ENCODE results near the gene GPBP1.
"Not testable (repeated sequence)": the region's sequence is repeated elsewhere in the genome, so short reads cannot be mapped to it uniquely, and the experiment has no call there.

The GPBP1 gene

DNA sequence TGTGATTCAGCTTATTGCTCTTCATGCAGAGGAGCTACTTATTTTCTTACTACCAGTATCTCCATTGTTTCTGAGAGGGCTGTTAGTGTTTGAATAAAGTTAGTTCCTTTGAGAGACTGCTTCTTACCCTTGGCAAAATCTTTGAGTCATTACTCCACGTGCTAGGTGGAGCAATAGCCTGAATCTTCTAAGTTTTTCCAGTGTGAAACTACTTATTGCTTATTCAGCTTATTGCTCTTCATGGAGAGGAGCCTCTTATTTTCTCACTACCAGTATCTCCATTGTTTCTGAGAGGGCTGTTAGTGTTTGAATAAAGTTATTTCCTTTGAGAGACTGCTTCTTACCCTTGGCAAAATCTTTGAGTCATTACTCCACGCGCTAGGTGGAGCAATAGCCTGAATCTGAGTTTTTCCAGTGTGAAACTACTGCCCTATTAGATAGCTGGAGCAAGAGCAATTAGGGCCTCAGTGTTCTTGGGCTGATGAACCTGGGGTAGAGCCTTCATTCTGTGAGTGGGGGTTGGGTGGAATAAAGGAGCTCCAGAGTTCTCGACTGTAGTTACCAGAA, 41.9 kb downstream of the GPBP1 start:
- no peak for DNase-seq

GRCh38 chr5:57216714-57217113, 42.9 kb downstream of the GPBP1 start:
- no peak for DNase-seq

- no peak for DNase-seq
Observed at GRCh38 chr5:57219386-57219785, 45.5 kb downstream of the GPBP1 start.

- no peak for DNase-seq
Observed at GRCh38 chr5:57221049-57221568, 47.2 kb downstream of the GPBP1 start.

DNA sequence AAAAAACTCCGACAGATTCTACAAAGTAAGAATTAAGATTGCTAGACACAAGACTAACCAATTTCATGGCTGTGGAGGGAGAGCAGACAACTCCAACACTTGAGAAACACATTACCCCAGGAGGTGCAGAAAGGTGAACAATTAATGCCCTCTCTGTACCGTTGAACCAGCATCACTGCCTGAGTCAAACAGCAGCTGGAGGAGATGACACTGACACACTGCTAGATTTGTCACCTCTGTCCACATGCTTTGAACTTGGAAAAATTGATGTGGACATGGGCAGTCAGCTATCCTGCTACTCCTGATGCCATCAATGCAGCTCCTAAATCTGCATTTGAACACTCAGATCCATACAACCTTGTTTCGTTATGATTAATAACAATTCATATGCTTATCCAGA, 51.7 kb downstream of the GPBP1 start:
- no peak for DNase-seq

DNA sequence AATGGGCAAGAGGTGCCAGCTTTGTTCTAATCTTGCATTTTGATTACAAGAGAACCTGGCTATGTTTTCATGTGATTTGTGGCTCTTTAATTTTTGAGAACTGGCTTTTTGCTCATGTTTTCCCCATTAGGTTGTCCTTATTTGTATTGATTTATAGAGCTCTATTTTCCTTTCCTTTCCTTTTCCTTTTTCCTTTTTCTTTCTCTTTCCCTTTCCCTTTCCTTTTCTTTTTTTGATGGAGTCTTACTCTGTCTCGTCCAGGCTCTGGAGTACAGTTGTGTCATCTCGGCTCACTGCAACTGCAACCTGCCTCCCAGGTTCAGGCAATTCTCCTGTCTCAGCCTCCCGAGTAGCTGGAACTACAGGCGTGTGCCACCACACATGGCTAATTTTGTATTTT, 55.5 kb downstream of the GPBP1 start:
- no peak for DNase-seq

GRCh38 chr5:57231607-57232006, 57.7 kb downstream of the GPBP1 start:
- DNase-seq: no peak

DNA sequence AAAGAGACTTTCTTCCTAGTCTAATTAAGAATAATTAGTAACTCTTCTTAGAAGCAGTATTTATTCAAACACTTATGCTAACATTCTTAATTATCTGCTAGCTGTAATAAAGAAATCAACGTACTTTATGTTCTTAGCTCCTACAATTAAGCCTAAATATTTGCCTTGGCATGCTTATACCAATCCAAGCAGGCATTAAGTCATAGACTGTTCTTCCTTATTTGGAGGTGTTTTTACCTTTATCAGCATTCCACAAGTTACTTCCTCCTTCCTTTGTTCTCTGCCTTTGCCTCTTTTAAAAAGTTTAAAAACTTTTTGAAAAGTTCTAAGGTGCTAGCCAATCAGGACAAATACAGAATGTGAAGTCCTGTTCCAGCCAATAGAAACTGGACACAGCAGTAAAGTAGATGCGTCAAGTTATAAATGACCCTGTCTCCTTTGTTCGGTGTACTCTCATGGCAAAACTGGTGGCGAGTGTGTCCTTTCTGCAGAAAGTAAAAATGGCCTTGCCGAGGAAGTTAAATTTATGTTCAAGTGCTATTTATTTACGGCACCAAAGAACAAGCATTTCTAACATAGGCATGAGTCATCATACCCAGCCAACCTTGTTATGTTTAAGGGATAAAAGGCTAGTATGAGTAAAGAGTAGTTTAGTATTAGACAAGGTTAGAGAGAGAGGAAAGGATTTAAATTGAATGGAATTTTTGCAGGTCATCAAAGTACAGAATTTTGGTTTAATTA, 58.6 kb downstream of the GPBP1 start:
- no peak for DNase-seq

GRCh38 chr5:57243286-57244137, 69.7 kb downstream of the GPBP1 start:
- no peak for DNase-seq

- no peak for DNase-seq
Observed at GRCh38 chr5:57244331-57244730, 70.5 kb downstream of the GPBP1 start.

- no peak for DNase-seq
Observed at GRCh38 chr5:57246426-57246825, 72.6 kb downstream of the GPBP1 start.

DNA sequence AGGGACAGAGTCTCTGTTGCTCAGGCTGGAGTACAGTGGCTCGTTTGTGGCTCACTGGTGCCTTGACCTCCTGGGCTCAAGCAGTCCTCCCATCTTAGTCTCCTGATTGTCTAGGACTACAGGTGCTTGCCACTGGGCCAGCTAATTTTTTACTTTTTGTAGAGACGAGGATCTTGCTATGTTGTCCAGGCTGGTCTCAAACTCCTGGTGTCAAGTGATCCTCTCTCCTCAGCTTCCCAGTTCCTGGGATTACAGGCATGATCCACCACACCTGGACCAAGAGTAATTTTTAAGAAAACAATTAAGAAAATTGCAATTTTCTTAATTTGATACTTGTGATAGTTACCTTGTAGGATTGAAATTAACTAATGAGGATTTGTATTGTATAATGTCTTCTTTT, 73.9 kb downstream of the GPBP1 start:
- DNase-seq: no peak

DNA sequence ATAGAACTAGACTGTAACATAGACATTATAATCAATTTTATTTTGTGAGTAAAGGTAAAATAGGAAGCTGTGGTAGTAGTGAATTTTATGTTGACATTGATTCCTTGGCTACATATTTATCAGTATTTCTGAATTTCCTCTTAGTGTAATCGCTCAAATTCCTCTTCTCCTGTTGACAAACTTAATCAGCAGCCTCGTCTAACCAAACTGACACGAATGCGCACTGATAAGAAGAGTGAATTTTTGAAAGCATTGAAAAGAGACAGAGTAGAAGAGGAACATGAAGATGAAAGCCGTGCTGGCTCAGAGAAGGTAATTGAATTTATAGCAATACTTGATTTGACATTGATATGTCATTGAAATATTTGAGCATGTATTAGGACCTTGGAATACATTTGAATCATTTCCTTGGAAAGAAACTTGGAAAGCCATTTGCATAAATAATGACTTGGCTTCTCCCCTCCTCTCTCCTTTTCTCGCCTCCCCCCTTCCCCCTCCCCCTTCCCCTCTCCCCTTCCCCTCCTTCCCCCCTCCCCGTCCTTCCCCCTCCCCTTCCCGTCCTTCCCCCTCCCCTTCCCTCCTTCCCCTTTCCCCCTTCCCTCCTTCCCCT, 75.5 kb downstream of the GPBP1 start:
- DNase-seq: no peak

GRCh38 chr5:57258052-57258451, 84.2 kb downstream of the GPBP1 start:
- DNase-seq: no peak

- DNase-seq: no peak
Observed at GRCh38 chr5:57258943-57259342, 85.1 kb downstream of the GPBP1 start.

GRCh38 chr5:57259704-57260103, 85.8 kb downstream of the GPBP1 start:
- DNase-seq: no peak

GRCh38 chr5:57262541-57262940, 88.7 kb downstream of the GPBP1 start:
- no peak for DNase-seq

DNA sequence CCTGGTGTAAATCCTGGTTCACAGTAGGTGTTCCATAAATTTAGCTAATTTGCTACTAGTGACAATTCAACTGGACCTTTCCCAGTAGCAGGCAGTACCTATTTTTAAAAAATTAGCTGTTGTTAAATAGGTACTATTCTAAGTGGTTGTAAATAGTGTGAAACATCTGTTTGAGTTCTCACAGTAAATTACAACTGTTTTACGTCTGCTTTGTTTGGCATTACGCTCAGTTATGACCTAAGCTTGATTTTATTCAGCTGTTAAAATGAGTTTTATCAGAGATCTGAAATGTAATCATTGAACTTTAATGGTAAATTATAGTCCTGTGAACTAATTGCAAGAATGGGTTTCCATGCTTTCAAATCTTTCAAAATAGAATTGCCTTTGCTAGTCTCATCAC, 93.9 kb downstream of the GPBP1 start:
- no peak for DNase-seq

DNA sequence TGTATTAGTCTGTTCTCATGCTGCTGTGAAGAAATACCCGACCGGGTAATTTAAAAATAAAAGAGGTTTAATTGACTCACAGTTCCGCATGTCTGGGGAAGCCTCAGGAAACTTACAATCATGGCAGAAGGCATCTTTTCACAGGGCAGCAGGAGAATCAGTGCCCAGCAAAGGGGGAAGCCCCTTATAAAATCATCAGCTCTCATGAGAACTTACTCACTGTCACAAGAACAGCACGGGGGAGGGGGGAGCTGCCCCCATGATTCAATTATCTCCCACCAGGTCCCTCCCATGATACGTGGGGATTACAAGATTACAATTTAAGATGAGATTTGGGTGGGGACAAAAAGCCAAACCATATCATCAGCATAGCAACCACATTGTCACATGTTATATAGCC, 102.5 kb downstream of the GPBP1 start:
- DNase-seq: no peak

- no peak for DNase-seq
Observed at GRCh38 chr5:57277085-57277484, 103.2 kb downstream of the GPBP1 start.

GRCh38 chr5:57280853-57281252, 107.0 kb downstream of the GPBP1 start:
- DNase-seq: no peak

GRCh38 chr5:57285084-57285483, 111.2 kb downstream of the GPBP1 start:
- not testable (repeated sequence) for DNase-seq

- no peak for DNase-seq
Observed at GRCh38 chr5:57291894-57292293, 118.0 kb downstream of the GPBP1 start.

Data from NCI-H1436 treated with DMSO at 0.1 percent for 48 hours (cell line).